GM23248 (cell line): ENCODE data around the gene SYPL2. TPM values are rescaled to one million over a fixed set of nuclear protein-coding genes. Genes with fewer than 3 reads are reported as not detected.
A peak's percentile ranks its signal among the peaks of the same experiment; 100 is the strongest.

Source experiments
- DNase-seq: peaks from one replicate; pipeline ENCODE4 v3.0.0-alpha.2; 2015
- H2AFZ ChIP-seq: fragments of 200-600 bp; sonication (generic); 2 replicates; pipeline ENCODE4 v1.6.1; 2016; ENCODE audit warnings: antibody characterized with exemption
- H3F3A ChIP-seq: fragments of 200-600 bp; sonication (generic); 2 replicates; pipeline ENCODE4 v1.6.1; 2016; ENCODE audit warnings: mild to moderate bottlenecking, antibody characterized with exemption, mixed run types; ENCODE audit not compliant: insufficient read depth
- H3K27ac ChIP-seq: fragments of 200-600 bp; sonication (generic); 2 replicates; pipeline ENCODE4 v1.5.1; 2016; ENCODE audit warnings: mild to moderate bottlenecking
- H3K27me3 ChIP-seq: fragments of 200-600 bp; sonication (generic); replicated peaks from 2 replicates; pipeline ENCODE4 v1.6.1; 2016; ENCODE audit warnings: mild to moderate bottlenecking; ENCODE audit not compliant: insufficient read depth
- H3K36me3 ChIP-seq: fragments of 200-600 bp; sonication (generic); 2 replicates; pipeline ENCODE4 v1.6.1; 2016; ENCODE audit warnings: low read depth, mild to moderate bottlenecking
- H3K4me1 ChIP-seq: fragments of 200-600 bp; sonication (generic); 2 replicates; pipeline ENCODE4 v1.6.1; 2016; ENCODE audit warnings: mild to moderate bottlenecking; ENCODE audit not compliant: insufficient read depth
- H3K4me2 ChIP-seq: fragments of 200-600 bp; sonication (generic); one replicate; pipeline ENCODE4 v1.6.1; 2016; ENCODE audit warnings: mild to moderate bottlenecking; ENCODE audit not compliant: unreplicated experiment
- H3K4me3 ChIP-seq: fragments of 200-600 bp; sonication (generic); 2 replicates; pipeline ENCODE4 v1.5.1; 2016; ENCODE audit warnings: mild to moderate bottlenecking
- H3K79me2 ChIP-seq: fragments of 200-600 bp; sonication (generic); 2 replicates; pipeline ENCODE4 v1.6.1; 2016; ENCODE audit warnings: mild to moderate bottlenecking; ENCODE audit not compliant: insufficient read depth
- H3K9ac ChIP-seq: fragments of 200-600 bp; sonication (generic); 2 replicates; pipeline ENCODE4 v1.6.1; 2016; ENCODE audit warnings: mild to moderate bottlenecking
- H3K9me2 ChIP-seq: fragments of 200-600 bp; sonication (generic); 2 replicates; pipeline ENCODE4 v1.6.1; 2016; ENCODE audit warnings: mixed run types, mild to moderate bottlenecking, moderate library complexity; ENCODE audit not compliant: insufficient read depth
- H3K9me3 ChIP-seq: fragments of 200-600 bp; sonication (generic); one replicate; pipeline ENCODE4 v1.6.1; 2017; ENCODE audit warnings: low read depth
- H4K20me1 ChIP-seq: fragments of 200-600 bp; sonication (generic); 2 replicates; pipeline ENCODE4 v1.6.0; 2016; ENCODE audit not compliant: insufficient read depth
- EZH2 ChIP-seq: fragments of 200-600 bp; sonication (generic); IDR thresholded peaks from 2 replicates; pipeline ENCODE4 v1.6.1; 2018; ENCODE audit warnings: antibody characterized with exemption, mild to moderate bottlenecking; ENCODE audit not compliant: insufficient read depth, poor library complexity, severe bottlenecking
- EZH2phosphoT487 ChIP-seq: fragments of 200-600 bp; sonication (generic); IDR thresholded peaks from 2 replicates; pipeline ENCODE4 v1.6.1; 2018; ENCODE audit warnings: antibody characterized with exemption, moderate library complexity, mild to moderate bottlenecking, low read depth; ENCODE audit not compliant: insufficient read depth
- WGBS, 2 experiments: methylation state at CpG; one replicate each; pipeline ENCODE4 v1.1.6; 2015 to 2017; ENCODE audit warnings: low lambda C conversion rate in 2 of 2, low coverage in 1 of 2; ENCODE audit errors: missing lambda C conversion rate in 2 of 2; 5-methylcytosine and 5-hydroxymethylcytosine counted together
- in situ Hi-C: fragments of 300-500 bp; cut with MboI; formaldehyde crosslinking; loops from 2 replicates; pipeline ENCODE4 v1.15.0; 2020
- polyA plus RNA-seq: library from polyadenylated mRNA; unstranded; fragments of >200 nt; fragmentation: Nextera tagmentation; extraction: Ambion mirVana; gene quantifications from 2 replicates; pipeline ENCODE4 v1.2.1, GENCODE V29; 2016
- total RNA-seq: library from RNA; depleted of rRNA; stranded (reverse); fragments of >200 nt; shearing (Covaris generic); gene quantifications from 2 replicates; pipeline ENCODE4 v1.2.3, GENCODE V29; 2014

The SYPL2 gene
- total and polyA plus RNA-seq, 2 experiments from 2014 or later = 0.11 to 0.38 TPM

GRCh38 chr1:109517337-109517736 lies 51.0 kb downstream of the SYPL2 start:
- H3K36me3 ChIP-seq = no peaks in the 10 kb centered on the region
- WGBS, 2 experiments = 74 to 77% methylated on average over 5 of the region's 5 CpGs
- DNase-seq = no peak

GRCh38 chr1:109521002-109521951 lies 54.9 kb downstream of the SYPL2 start:
- no peaks in the 10 kb centered on the region for H3K36me3 ChIP-seq
- H2AFZ ChIP-seq = peak overlapping the region; percentile 42; the same call in 1 of the 2 replicates
- no peaks in the 10 kb centered on the region for H3K9me2 ChIP-seq
- H3K9ac ChIP-seq = no peak overlapping the region
- H3F3A ChIP-seq = no peaks in the 10 kb centered on the region
- DNase-seq = peak; percentile 40
- no peak overlapping the region for H3K4me2 ChIP-seq
- no peaks in the 10 kb centered on the region for H3K9me3 ChIP-seq
- in situ Hi-C loops = no loop called here
- 0 out of 2 replicates have a peak, but pooled peaks cover 8% of the 10 kb centered on the region for H3K27me3 ChIP-seq
- no peaks in the 10 kb centered on the region for H3K4me1 ChIP-seq
- H4K20me1 ChIP-seq = no peaks in the 10 kb centered on the region
- TF ChIP-seq EZH2phosphoT487 = no peak
- TF ChIP-seq EZH2 = no peak
- no peak overlapping the region for H3K4me3 ChIP-seq
- no peak overlapping the region for H3K27ac ChIP-seq
- H3K79me2 ChIP-seq = no peaks in the 10 kb centered on the region
- WGBS, 2 experiments = 25 to 33% methylated on average over 13 to 14 of the region's 14 CpGs

More at GRCh38 chr1:109517337-109517736, 51.0 kb downstream of the SYPL2 start:
- Histone ChIP-seq H3K27me3 (0 out of 2 replicates have a peak, but pooled peaks cover 8% of the 10 kb centered on the region), H3K4me3 (no peak overlapping the region), H3K4me1 (no peaks in the 10 kb centered on the region; the same call in 1 of the 2 replicates), H3K4me2 (no peak overlapping the region), H3K79me2 (no peaks in the 10 kb centered on the region), H3K9ac (no peak overlapping the region), H2AFZ (no peak overlapping the region), H4K20me1 (no peaks in the 10 kb centered on the region), H3K9me2 (no peaks in the 10 kb centered on the region), H3K27ac (no peak overlapping the region), H3K9me3 (no peaks in the 10 kb centered on the region), H3F3A (no peaks in the 10 kb centered on the region)
- TF ChIP-seq EZH2 (no peak), EZH2phosphoT487 (no peak)
- in situ Hi-C loops = no loop called here

GRCh38 chr1:109522026-109522425 lies 55.7 kb downstream of the SYPL2 start:
- Histone ChIP-seq H3K4me2 (no peak overlapping the region), H3F3A (no peaks in the 10 kb centered on the region), H3K36me3 (no peaks in the 10 kb centered on the region), H3K4me3 (no peak overlapping the region), H3K9me3 (no peaks in the 10 kb centered on the region), H4K20me1 (no peaks in the 10 kb centered on the region), H3K4me1 (no peaks in the 10 kb centered on the region), H3K9me2 (no peaks in the 10 kb centered on the region), H2AFZ (0 out of 2 replicates have a peak overlapping the region, but pooled peaks have one; percentile 42), H3K27ac (no peak overlapping the region), H3K27me3 (0 out of 2 replicates have a peak, but pooled peaks cover 8% of the 10 kb centered on the region), H3K79me2 (no peaks in the 10 kb centered on the region), H3K9ac (no peak overlapping the region)
- WGBS, 2 experiments = 79 to 81% methylated on average over 7 of the region's 7 CpGs
- DNase-seq = no peak
- in situ Hi-C loops = no loop called here
- TF ChIP-seq EZH2 (no peak), EZH2phosphoT487 (no peak)

- Histone ChIP-seq H3K4me3 (no peak overlapping the region), H4K20me1 (no peaks in the 10 kb centered on the region), H3K4me1 (no peaks in the 10 kb centered on the region), H3K79me2 (no peaks in the 10 kb centered on the region), H3K27ac (no peak overlapping the region), H3K9me2 (no peaks in the 10 kb centered on the region), H3K36me3 (no peaks in the 10 kb centered on the region), H3K9ac (no peak overlapping the region), H3F3A (no peaks in the 10 kb centered on the region), H2AFZ (no peak overlapping the region), H3K9me3 (no peaks in the 10 kb centered on the region), H3K4me2 (no peak overlapping the region), H3K27me3 (0 out of 2 replicates have a peak, but pooled peaks cover 8% of the 10 kb centered on the region)
- in situ Hi-C loops = no loop called here
- no peak for DNase-seq
- TF ChIP-seq EZH2 = no peak
- TF ChIP-seq EZH2phosphoT487 = no peak
- 84 to 94% methylated on average over 2 of the region's 2 CpGs for whole genome bisulfite sequencing, 2 experiments
Observed at GRCh38 chr1:109523706-109524105, 57.4 kb downstream of the SYPL2 start.
